GM10248 (cell line): ENCODE measurements around the gene FKBP15.
"Not testable (repeated sequence)": the region's sequence is repeated elsewhere in the genome, so short reads cannot be mapped to it uniquely, and the experiment has no call there.

Experiments used
- CTCF ChIA-PET: fragments of 300-600 bp; sonication (Branson Sonifier 250); formaldehyde crosslinking; extraction: SDS; loops from one replicate; lab custom pipeline; 2021; ENCODE audit warnings: antibody characterized with exemption; lab: Yijun Ruan, JAX
- POLR2A ChIA-PET: fragments of 350-650 bp; sonication (Branson Sonifier 250); formaldehyde crosslinking; extraction: SDS; loops from one replicate; lab custom pipeline; 2020; ENCODE audit warnings: antibody characterized with exemption; lab: Yijun Ruan, JAX
- DNase-seq: peaks from one replicate; pipeline ENCODE4 v3.0.0; 2012; ENCODE audit errors: extremely low spot score
- TF ChIP-seq, protein P1 (sequence below): IDR thresholded peaks from 2 replicates; pipeline ENCODE4 v1.5.1; 2012; ENCODE audit warnings: mild to moderate bottlenecking, low read depth; ENCODE audit errors: extremely low read depth, missing control alignments, control extremely low read depth

FKBP15 gene

DNA sequence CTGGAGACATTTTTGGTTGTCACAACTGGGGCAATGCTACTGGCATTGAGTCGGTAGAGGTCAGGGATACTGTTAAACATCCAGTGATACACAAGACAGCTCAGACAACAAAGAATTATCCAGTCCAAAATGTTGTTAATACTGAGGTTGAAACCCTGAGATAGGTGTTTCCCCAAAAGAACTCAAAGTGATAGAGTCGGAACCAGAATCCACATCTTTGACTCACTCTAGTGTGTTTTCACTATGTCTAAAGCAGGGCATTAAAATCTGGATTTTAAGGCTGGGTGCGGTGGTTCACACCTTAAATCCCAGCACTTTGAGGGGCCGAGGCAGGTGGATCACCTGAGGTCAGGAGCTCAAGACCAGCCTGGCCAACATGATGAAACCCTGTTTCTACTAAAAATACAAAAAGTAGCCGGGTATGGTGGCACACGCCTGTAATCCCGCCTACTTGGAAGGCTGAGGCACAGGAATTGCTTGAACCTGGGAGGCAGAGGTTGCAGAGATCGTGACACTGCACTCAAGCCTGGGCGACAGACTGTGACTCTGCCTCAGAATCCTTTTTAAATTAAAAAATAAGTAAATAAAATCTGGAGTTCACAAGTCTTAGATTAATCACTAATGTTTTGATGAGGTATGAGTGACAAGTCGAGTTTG, 17.3 kb upstream of the FKBP15 start:
- TF ChIP-seq, protein P1, sequence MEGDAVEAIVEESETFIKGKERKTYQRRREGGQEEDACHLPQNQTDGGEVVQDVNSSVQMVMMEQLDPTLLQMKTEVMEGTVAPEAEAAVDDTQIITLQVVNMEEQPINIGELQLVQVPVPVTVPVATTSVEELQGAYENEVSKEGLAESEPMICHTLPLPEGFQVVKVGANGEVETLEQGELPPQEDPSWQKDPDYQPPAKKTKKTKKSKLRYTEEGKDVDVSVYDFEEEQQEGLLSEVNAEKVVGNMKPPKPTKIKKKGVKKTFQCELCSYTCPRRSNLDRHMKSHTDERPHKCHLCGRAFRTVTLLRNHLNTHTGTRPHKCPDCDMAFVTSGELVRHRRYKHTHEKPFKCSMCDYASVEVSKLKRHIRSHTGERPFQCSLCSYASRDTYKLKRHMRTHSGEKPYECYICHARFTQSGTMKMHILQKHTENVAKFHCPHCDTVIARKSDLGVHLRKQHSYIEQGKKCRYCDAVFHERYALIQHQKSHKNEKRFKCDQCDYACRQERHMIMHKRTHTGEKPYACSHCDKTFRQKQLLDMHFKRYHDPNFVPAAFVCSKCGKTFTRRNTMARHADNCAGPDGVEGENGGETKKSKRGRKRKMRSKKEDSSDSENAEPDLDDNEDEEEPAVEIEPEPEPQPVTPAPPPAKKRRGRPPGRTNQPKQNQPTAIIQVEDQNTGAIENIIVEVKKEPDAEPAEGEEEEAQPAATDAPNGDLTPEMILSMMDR = no peak
- ChIA-PET CTCF (interaction anchor here (1.1 to 1.5 kb wide), 3 partner anchors 17 to 56 kb away, joined by 3 to 7 read pairs (median 3); partner anchors contain the start of genes CDC26, FKBP15, PRPF4 and SLC31A1), POLR2A (no interaction called here)
- no peak for DNase-seq

DNA sequence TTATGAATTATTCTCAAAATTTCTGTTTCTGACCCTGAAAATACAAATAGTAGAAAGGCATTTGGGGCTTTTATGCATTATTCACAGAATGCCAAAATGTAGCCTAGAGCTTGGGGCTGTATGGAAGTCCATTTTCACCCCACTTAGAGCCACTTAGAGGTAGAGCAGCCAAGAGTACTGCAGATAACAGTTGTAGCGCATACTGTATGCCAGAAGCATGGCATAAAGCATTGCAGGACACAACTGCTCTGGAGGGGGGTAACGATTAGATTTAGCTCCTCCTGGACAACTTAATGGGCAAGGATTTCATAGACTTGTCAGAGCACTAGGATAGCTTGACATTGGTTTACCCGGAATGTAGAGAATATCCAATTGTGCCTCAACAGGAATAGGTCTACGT, 15.9 kb upstream of the FKBP15 start:
- DNase-seq = no peak
- TF ChIP-seq, protein P1 = no peak
- CTCF ChIA-PET = interaction anchor here (1.4 kb wide), 1 partner anchor 9 kb away, joined by 5 read pairs; no protein-coding TSS in a partner anchor
- POLR2A ChIA-PET = no interaction called here

DNA sequence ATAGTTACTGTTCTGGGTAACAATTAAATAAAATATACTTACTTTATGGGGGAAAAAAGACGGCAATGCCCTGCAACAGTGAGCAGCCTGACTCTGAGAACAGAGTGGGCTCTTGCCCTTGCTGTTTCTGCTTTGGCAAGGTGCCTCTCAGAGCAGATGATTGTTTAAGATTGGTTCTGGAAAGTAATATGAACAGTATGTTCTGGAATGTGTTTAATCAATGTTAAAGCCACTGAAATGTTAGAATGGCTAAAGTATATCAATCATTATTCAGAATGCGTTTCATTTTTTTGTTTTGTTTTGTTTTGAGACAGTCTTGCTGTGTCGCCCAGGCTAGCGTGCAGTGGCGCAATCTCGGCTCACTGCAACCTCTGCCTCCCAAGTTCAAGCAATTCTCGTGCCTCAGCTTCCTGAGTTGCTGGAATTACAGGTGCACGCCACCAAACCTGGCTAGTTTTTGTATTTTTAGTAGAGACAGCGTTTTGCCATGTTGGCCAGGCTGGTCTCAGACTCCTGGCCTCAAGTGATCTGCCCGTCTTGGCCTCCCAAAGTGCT, 14.7 kb upstream of the FKBP15 start:
- POLR2A ChIA-PET, DNase-seq, CTCF ChIA-PET: not testable (repeated sequence)

DNA sequence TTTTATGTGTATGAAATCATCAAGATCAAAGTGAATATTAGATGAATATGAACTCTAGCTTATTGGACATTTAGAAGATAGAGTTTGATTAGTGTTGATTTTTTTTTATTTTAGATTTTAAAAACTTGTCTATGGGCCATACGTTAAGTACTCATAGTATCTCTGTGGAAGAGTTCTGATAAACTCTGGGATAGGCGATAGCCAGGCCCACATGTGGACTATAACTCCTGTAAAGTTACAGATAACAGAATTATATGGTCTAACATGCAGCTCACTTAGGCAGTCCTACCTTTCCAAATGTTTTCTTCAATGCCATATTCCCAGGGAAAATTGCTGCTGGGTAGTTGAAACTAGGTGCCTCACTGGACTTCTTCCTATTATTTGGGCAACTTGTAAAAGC, 10.6 kb upstream of the FKBP15 start:
- TF ChIP-seq, protein P1 = no peak
- DNase-seq = no peak
- CTCF ChIA-PET = interaction anchor here (1.0 to 2.3 kb wide), 4 partner anchors 9 to 43 kb away, joined by 3 to 10 read pairs (median 5); partner anchors contain the start of genes CDC26 and PRPF4
- POLR2A ChIA-PET = interaction anchor here (1.2 kb wide), 1 partner anchor 10 kb away, joined by 3 read pairs; the partner anchor contains the start of genes FKBP15 and SLC31A1

DNA sequence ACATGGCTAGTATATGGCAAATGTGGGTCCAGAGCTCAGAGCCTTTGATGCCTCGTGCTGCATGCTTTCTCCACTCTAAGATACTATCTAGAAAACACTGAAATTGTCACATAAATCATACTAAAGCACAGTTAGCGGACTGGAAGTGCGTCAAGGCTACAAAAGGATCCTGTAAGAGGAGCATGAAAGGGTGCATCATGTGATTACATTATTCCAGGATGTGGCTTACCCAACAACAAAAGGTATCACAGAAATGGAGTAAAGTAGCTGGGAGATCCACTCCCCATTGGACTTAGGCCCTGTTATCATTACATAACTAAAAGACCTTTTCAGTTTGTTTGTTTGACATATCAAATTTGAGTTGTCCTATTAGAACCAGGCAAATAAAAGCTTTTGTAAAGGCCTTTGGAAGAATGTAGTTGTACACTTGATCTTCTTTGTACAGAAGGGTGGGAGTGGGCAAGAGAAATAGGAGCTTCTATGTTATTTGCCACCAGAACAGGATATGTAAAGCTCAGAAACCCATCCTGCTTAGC, 7.1 kb upstream of the FKBP15 start:
- DNase-seq = no peak
- ChIA-PET POLR2A (no interaction called here), CTCF (interaction anchor here (1.2 to 1.5 kb wide), 2 partner anchors 13 to 46 kb away, joined by 4 to 5 read pairs; partner anchors contain the start of gene CDC26)
- TF ChIP-seq, protein P1 = no peak

DNA sequence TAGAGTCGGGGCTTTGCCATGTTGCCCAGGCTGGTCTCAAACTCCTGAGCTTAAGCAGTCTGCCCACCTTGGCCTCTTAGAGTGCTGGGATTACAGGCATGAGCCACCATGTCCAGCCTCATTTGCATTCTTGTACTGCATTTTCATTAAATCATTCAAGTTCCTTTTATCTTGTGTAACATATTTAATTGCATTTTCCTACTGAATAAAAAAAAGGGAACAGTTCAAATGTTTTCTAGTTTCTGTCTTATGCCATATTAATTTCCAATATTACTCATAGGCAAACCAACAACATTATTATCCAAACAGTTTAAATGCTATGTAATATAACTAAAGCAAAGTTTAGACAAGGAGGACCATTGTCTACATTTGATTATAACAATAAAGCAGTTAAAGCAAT, 6.4 kb upstream of the FKBP15 start:
- TF ChIP-seq, protein P1 = no peak
- no peak for DNase-seq
- ChIA-PET CTCF (interaction anchor here (1.2 to 1.5 kb wide), 2 partner anchors 14 to 47 kb away, joined by 4 to 5 read pairs; partner anchors contain the start of gene CDC26), POLR2A (no interaction called here)

DNA sequence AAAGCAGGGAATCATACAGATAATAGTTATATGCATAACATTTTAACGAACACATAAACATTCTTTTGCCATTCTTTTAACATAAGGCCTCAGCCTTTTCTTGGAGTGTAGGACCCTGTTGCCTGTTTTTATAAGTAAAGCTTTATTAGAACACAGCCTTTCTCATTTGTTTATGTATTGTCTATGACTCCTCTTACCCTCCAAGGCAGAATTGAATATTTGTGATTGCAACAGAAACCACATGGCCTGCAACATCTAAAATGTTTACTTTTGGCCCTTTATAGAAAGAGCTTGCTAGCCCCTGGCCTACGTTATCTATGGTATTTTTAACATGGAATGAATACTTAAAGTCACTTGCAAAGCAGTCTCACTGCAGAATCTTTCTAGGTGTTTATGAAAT, 2.9 kb upstream of the FKBP15 start:
- CTCF ChIA-PET = interaction anchor here (3.6 kb wide), 1 partner anchor 50 kb away, joined by 26 read pairs; the partner anchor contains the start of genes CDC26 and PRPF4

More for the DNA sequence above, 2.9 kb upstream of the FKBP15 start:
- TF ChIP-seq, protein P1 = no peak
- POLR2A ChIA-PET = no interaction called here
- DNase-seq = no peak
